Measurements from ENCODE around the gene LAMB3. TPM values are rescaled to one million over a fixed set of nuclear protein-coding genes. Genes with fewer than 3 reads are reported as not detected.

Gene LAMB3
- total and polyA plus RNA-seq, 10 of the 15 experiments (the other 5 are each of a cell fraction or from before 2014, with no cell fraction given), result 0.04 to 1.8 (median 0.10) TPM; not detected in 1

- no peak for ATAC-seq
- Histone ChIP-seq H3K79me2 (ENCODE audit: control insufficient read depth, insufficient read depth, low read length) (no peaks in the 10 kb centered on the region), H3K9me3 (replicated peaks; ENCODE audit: control insufficient read depth, insufficient read depth, low read length) (no peaks in the 10 kb centered on the region), H3K9ac (ENCODE audit: control insufficient read depth, insufficient read depth, low read length) (no peak overlapping the region), H3K4me2 (ENCODE audit: control insufficient read depth, insufficient read depth) (no peak overlapping the region), H3K27ac (ENCODE audit: control insufficient read depth, insufficient read depth) (no peak overlapping the region), H4K20me1 (ENCODE audit: control insufficient read depth, insufficient read depth) (no peaks in the 10 kb centered on the region), H3K36me3 (ENCODE audit: control insufficient read depth in 2 of 2, insufficient read depth in 2 of 2, low read length in 1 of 2) (no peaks in the 10 kb centered on the region), H3K27me3 (replicated peaks in 1 of 2; ENCODE audit: control insufficient read depth in 2 of 2, insufficient read depth in 2 of 2, low read length in 1 of 2) (no peaks in the 10 kb centered on the region), H3K4me1 (ENCODE audit: control insufficient read depth, insufficient read depth, low read length) (no peaks in the 10 kb centered on the region), H2AFZ (ENCODE audit: control insufficient read depth, low read depth, low read length) (no peak overlapping the region), H3K4me3 (no peak overlapping the region)
- no TSS peak for BruUV-seq (replicated peaks)
- CTCF ChIA-PET, result interaction anchor here (1.1 to 15.2 kb wide), 15 partner anchors 10 to 114 kb away, joined by 3 to 307 read pairs (median 6); partner anchors contain the start of genes CAMK1G, G0S2 and LAMB3
- no peak for FAIRE-seq
- RAD21 ChIA-PET (ENCODE audit: unreplicated experiment), result interaction anchor here (0.8 to 4.4 kb wide), 12 partner anchors 14 to 120 kb away, joined by 3 to 38 read pairs (median 3); partner anchors contain the start of gene G0S2
- no peak for DNase-seq (ENCODE audit: low read depth, low spot score)
- 64% methylated on average over 1 of the region's 1 CpG for WGBS (ENCODE audit: insufficient coverage, insufficient replicate concordance, low lambda C conversion rate, missing lambda C conversion rate)
- POLR2A ChIA-PET, result interaction anchor here (1.7 to 2.7 kb wide), 2 partner anchors 37 to 43 kb away, joined by 3 to 8 read pairs; partner anchors contain the start of gene LAMB3
- no peak for TF ChIP-seq EGR1 (IDR thresholded peaks at IDR 0.05; ENCODE audit: borderline replicate concordance in 1 of 2, low read depth in 2 of 2, low read length in 2 of 2)
- in situ Hi-C loops (cut with MboI) (no loop called here), intact Hi-C loops (cut with micrococcal nuclease; ENCODE audit: unreplicated experiment) (loop anchor here (5.0 kb wide), 1 partner anchor 41 kb away; no protein-coding TSS in a partner anchor)
- SMC1A ChIA-PET (ENCODE audit: uncharacterized antibody, unreplicated experiment), result interaction anchor here (0.9 to 14.7 kb wide), 13 partner anchors 9 to 119 kb away, joined by 3 to 128 read pairs (median 7); partner anchors contain the start of genes G0S2 and LAMB3
Observed at GRCh38 chr1:209688746-209689234, 36.6 kb upstream of the LAMB3 start.

GRCh38 chr1:209686322-209686721 is 34.1 kb upstream of the LAMB3 start:
- Histone ChIP-seq H3K9me3 (replicated peaks; ENCODE audit: control insufficient read depth, insufficient read depth, low read length) (no peaks in the 10 kb centered on the region), H3K27me3 (replicated peaks in 1 of 2; ENCODE audit: control insufficient read depth in 2 of 2, insufficient read depth in 2 of 2, low read length in 1 of 2) (no peaks in the 10 kb centered on the region), H3K9ac (ENCODE audit: control insufficient read depth, insufficient read depth, low read length) (no peak overlapping the region), H2AFZ (ENCODE audit: control insufficient read depth, low read depth, low read length) (no peak overlapping the region), H3K4me3 (no peak overlapping the region), H4K20me1 (ENCODE audit: control insufficient read depth, insufficient read depth) (no peaks in the 10 kb centered on the region), H3K4me1 (ENCODE audit: control insufficient read depth, insufficient read depth, low read length) (no peaks in the 10 kb centered on the region), H3K36me3 (ENCODE audit: control insufficient read depth in 2 of 2, insufficient read depth in 2 of 2, low read length in 1 of 2) (no peaks in the 10 kb centered on the region), H3K79me2 (ENCODE audit: control insufficient read depth, insufficient read depth, low read length) (no peaks in the 10 kb centered on the region), H3K27ac (ENCODE audit: control insufficient read depth, insufficient read depth) (no peak overlapping the region), H3K4me2 (ENCODE audit: control insufficient read depth, insufficient read depth) (no peak overlapping the region)
- ChIA-PET SMC1A (ENCODE audit: uncharacterized antibody, unreplicated experiment) (interaction anchor here (0.9 to 14.7 kb wide), 9 partner anchors 10 to 119 kb away, joined by 3 to 128 read pairs (median 8); partner anchors contain the start of genes G0S2 and LAMB3), CTCF (interaction anchor here (0.6 to 15.2 kb wide), 14 partner anchors 7 to 655 kb away, joined by 3 to 307 read pairs (median 9); partner anchors contain the start of genes CAMK1G and G0S2), RAD21 (ENCODE audit: unreplicated experiment) (interaction anchor here (0.8 to 2.1 kb wide), 7 partner anchors 13 to 79 kb away, joined by 3 to 12 read pairs (median 4); partner anchors contain the start of gene LAMB3), POLR2A (interaction anchor here (3.3 kb wide), 1 partner anchor 11 kb away, joined by 14 read pairs; the partner anchor contains the start of gene G0S2)
- 66% methylated on average over 4 of the region's 4 CpGs for WGBS (ENCODE audit: insufficient coverage, insufficient replicate concordance, low lambda C conversion rate, missing lambda C conversion rate)
- FAIRE-seq (no peak), ATAC-seq (no peak), DNase-seq (ENCODE audit: low read depth, low spot score) (no peak)
- intact Hi-C loops (cut with micrococcal nuclease; ENCODE audit: unreplicated experiment), result loop anchor here (5.0 kb wide), 1 partner anchor 39 kb away; no protein-coding TSS in a partner anchor
- TF ChIP-seq CBX3 (IDR thresholded peaks at IDR 0.05; ENCODE audit: borderline replicate concordance, low read depth) (no peak), FOXK2 (IDR thresholded peaks at IDR 0.05) (no peak), POLR2A (IDR thresholded peaks at IDR 0.05; ENCODE audit: low read depth, low read length) (no peak), ZNF622 (IDR thresholded peaks at IDR 0.05) (no peak), NR2F1 (conservative IDR thresholded peaks at IDR 0.05) (no peak), USF1 (IDR thresholded peaks at IDR 0.05; ENCODE audit: borderline replicate concordance, extremely low read length, insufficient read depth, low read depth, low read length) (no peak), POLR2AphosphoS2 (IDR thresholded peaks at IDR 0.05; ENCODE audit: low read depth, low read length) (no peak), RUNX3 (IDR thresholded peaks at IDR 0.05; ENCODE audit: low read length) (no peak), JUND (IDR thresholded peaks at IDR 0.05; ENCODE audit: low read depth, low read length) (no peak)
- in situ Hi-C loops (cut with MboI), result no loop called here
- BruUV-seq (replicated peaks), result no TSS peak
